ENCODE data around the gene STAG1.

STAG1 gene

GRCh38 chr3:136752172-136752421, at the start of gene STAG1 (continued):
- peak; percentile 90 for TF ChIP-seq ZBTB10 (tag by site-specific recombination; IDR thresholded peaks at IDR 0.05)
- no peak for TF ChIP-seq ZNF830 (tag by site-specific recombination; IDR thresholded peaks at IDR 0.05; ENCODE audit: low read depth)
- no peak for TF ChIP-seq ZNF747 (tag by site-specific recombination; IDR thresholded peaks at IDR 0.05)
- peak; percentile 69; the same call in 1 of the 2 replicates for TF ChIP-seq ZNF341 (tag by site-specific recombination; IDR thresholded peaks at IDR 0.05; ENCODE audit: low read depth)
- TF ChIP-seq ZNF621 (tag by site-specific recombination; IDR thresholded peaks at IDR 0.05) = no peak
- peak; percentile 62; the same call in 1 of the 2 replicates for TF ChIP-seq ZXDB (tag by site-specific recombination; IDR thresholded peaks at IDR 0.05)
- TF ChIP-seq GLIS1 (tag by site-specific recombination; IDR thresholded peaks at IDR 0.05) = no peak
- TF ChIP-seq ZBTB6 (tag by site-specific recombination; IDR thresholded peaks at IDR 0.05) = no peak
- no peak for TF ChIP-seq KLF7 (tag by site-specific recombination; IDR thresholded peaks at IDR 0.05; ENCODE audit: borderline replicate concordance)
- 0 out of 2 replicates have a peak, but pooled peaks have one; percentile 27 for TF ChIP-seq REPIN1 (tag by site-specific recombination; IDR thresholded peaks at IDR 0.05; ENCODE audit: low read depth)
- TF ChIP-seq ZNF146 (tag by site-specific recombination; IDR thresholded peaks at IDR 0.05) = no peak
- TF ChIP-seq ZSCAN23 (tag by site-specific recombination; IDR thresholded peaks at IDR 0.05) = 0 out of 2 replicates have a peak, but pooled peaks have one; percentile 33
- TF ChIP-seq ZNF544 (tag by site-specific recombination; IDR thresholded peaks at IDR 0.05) = no peak
- 0 out of 2 replicates have a peak, but pooled peaks have one; percentile 19 for TF ChIP-seq ZNF121 (tag by site-specific recombination; IDR thresholded peaks at IDR 0.05)
- peak; percentile 60 for TF ChIP-seq ZNF843 (tag by site-specific recombination; IDR thresholded peaks at IDR 0.05)
- TF ChIP-seq ZNF473 (tag by site-specific recombination; IDR thresholded peaks at IDR 0.05) = no peak
- TF ChIP-seq ZNF248 (tag by site-specific recombination; IDR thresholded peaks at IDR 0.05) = no peak
- TF ChIP-seq ZNF202 (tag by site-specific recombination; IDR thresholded peaks at IDR 0.05; ENCODE audit: borderline replicate concordance) = no peak
- no peak for TF ChIP-seq ZNF311 (tag by site-specific recombination; IDR thresholded peaks at IDR 0.05; ENCODE audit: borderline replicate concordance)
- TF ChIP-seq ZNF580 (tag by site-specific recombination; IDR thresholded peaks at IDR 0.05) = no peak
- TF ChIP-seq HIC1 (tag by site-specific recombination; IDR thresholded peaks at IDR 0.05) = peak; percentile 74; the same call in 1 of the 2 replicates
- no peak for TF ChIP-seq ZNF560 (tag by site-specific recombination; IDR thresholded peaks at IDR 0.05; ENCODE audit: borderline replicate concordance)
- no peak for TF ChIP-seq ELK4 (IDR thresholded peaks at IDR 0.05; ENCODE audit: borderline replicate concordance, low read depth, low read length)
- TF ChIP-seq ZNF692 (tag by site-specific recombination; IDR thresholded peaks at IDR 0.05) = peak; percentile 30; the same call in 1 of the 2 replicates
- TF ChIP-seq ZNF302 (tag by site-specific recombination; IDR thresholded peaks at IDR 0.05; ENCODE audit: low read depth) = no peak
- no peak for TF ChIP-seq ZNF37A (tag by site-specific recombination; IDR thresholded peaks at IDR 0.05)
- TF ChIP-seq ZFHX2 (tag by site-specific recombination; conservative IDR thresholded peaks at IDR 0.05) = peak; percentile 43; the same call in 1 of the 2 replicates
- TF ChIP-seq ZNF658 (tag by site-specific recombination; IDR thresholded peaks at IDR 0.05) = no peak
- no peak for TF ChIP-seq KLF9 (tag by site-specific recombination; IDR thresholded peaks at IDR 0.05; ENCODE audit: low read depth)
- no peak for TF ChIP-seq ZNF133 (tag by site-specific recombination; IDR thresholded peaks at IDR 0.05)
- no peak for TF ChIP-seq ZNF175 (tag by site-specific recombination; IDR thresholded peaks at IDR 0.05)
- TF ChIP-seq ZNF596 (tag by site-specific recombination; IDR thresholded peaks at IDR 0.05) = no peak
- TF ChIP-seq ZNF366 (tag by site-specific recombination; conservative IDR thresholded peaks at IDR 0.05) = no peak
- no peak; the same call in none of the 2 replicates for TF ChIP-seq ZNF660 (tag by site-specific recombination; IDR thresholded peaks at IDR 0.05)
